GM18909 (cell line): Measurements from ENCODE around the gene WDR33.
"Not testable (repeated sequence)": the region's sequence is repeated elsewhere in the genome, so short reads cannot be mapped to it uniquely, and the experiment has no call there.

Experiments used
- ATAC-seq: cut with Tn5 transposase; IDR thresholded peaks from one replicate; pipeline ENCODE4 v1.9.1; 2021; ENCODE audit warnings: mild to moderate bottlenecking; ENCODE audit not compliant: unreplicated experiment, poor library complexity

The WDR33 gene

DNA sequence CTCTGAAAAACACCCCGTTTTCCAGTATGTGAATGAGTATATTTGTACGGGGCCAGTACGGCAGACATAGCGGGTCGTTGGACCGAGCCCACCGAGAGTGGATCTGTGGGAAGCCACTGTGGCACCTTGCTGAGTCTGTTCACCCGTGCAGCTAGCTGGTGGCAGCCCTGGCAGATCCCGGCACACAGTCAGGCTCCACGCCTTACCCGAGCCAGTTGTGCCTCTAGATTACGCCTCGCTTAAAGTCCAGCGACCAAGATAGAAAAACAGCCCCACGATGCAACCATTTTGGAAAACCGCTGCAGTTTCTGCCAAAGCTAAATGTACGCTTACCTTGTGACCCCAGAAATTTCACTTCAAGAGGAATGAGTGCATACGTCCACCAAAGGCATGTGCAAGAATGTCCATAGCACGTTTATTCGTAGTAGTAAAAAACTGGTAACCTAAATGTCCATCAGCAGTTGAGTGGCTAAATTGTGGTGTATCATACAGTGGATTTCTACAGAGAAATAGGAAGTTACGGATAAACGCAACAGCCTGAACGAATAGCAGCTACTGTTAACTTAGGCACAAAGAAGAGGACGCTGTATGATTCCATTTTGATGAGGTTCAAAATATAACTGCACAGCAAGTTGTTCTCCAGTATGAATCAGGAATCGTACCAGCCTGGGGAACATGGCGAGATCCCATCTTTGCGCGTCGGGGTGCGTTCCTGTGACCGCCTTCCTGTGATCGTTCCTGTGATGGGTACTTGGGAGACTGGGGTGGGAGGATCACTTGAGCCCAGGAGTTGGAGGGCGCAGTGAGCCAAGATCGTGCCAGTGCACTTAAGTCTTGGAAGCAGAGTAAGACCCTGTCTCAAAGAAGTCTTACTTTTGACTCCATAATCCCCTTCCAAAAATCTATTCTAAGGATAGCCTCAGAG, 688 bp upstream of the WDR33 start:
- peak; percentile 41 for ATAC-seq

GRCh38 chr2:127810156-127810618, 784 bp downstream of the WDR33 start:
- no peak for ATAC-seq

DNA sequence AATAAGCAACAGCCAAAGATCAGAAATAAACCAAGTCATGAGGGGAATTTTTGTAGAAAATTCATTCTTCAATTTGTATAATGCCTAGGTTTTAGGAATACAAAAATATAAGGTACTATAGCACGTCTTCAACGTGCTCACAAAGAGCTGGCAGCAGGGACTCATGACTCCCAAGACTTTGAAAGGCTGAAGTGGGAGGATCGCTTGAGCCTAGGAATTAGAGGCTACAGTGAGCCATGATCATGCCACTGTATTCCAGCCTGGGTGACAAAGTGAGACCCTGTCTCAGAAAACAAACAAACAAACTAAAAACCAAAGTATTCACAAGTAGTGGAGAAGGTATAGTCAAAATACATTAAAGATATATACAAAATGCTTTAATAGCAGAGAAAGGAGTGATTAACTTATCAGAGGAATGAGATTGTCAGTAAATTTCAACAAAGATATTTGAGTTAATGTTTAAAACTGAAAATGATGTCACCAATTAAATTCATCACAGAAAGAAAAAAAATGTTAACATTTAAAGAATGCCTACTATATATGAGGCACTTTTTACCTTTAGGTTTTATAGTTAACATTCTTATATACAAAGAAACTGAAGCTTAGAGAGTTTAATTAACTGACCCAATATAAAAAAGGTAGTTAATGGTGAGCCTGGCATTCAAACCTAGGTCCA, 3.2 kb downstream of the WDR33 start:
- no peak for ATAC-seq

DNA sequence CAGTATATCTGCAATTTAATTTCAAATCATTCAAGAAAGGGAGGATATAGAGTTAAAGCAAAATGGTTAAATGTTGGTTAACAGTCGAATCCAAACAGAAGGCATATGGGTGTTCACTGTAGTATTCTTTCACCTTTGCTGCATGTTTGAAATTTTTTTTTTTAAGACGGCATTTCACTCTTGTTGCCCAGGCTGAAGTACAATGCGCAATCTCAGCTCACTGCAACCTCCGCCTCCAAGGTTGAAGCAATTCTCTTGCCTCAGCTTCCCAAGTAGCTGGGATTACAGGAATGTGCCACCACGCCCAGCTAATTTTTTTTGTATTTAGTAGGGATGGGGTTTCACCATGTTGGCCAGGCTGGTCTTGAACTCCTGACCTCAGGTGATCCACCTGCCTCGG, 4.1 kb downstream of the WDR33 start:
- not testable (repeated sequence) for ATAC-seq

GRCh38 chr2:127805491-127805890, 5.5 kb downstream of the WDR33 start:
- ATAC-seq, result no peak

DNA sequence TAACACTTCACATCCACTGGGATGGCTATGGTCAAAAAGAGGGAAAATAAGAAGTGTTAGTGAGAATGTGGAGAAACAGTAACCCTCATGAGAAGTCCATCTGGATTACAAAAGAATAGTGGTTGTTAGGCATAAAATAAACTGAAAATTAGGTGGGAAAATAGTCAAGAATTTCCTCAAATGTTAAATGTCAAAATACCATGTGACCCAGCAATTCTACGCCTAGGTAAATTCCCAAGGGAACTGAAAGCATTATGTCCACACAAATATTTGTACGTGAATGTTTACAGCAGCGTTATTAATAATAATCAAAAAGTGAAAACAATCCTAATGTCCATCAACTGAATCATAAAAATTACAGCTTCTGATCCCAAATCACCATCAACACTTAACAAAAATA, 11.0 kb downstream of the WDR33 start:
- no peak for ATAC-seq

DNA sequence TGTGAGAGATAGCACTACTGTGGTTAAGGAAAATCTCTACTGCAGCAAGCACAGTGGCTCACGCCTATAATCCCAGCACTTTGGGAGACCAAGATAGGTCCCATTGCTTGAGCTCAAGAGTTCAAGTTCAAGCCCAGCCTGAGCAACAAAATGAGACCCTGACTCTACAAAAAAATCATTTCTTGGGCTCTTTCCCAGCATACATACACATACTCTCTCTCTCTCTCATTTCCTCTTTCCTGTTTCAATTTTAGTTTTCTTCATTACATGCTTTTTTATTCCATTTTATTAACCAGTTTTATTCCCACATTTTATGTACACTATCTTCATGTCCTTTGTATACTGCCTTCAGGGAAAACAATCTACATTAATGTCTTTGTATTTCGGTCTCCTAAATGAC, 14.6 kb downstream of the WDR33 start:
- ATAC-seq, result no peak

DNA sequence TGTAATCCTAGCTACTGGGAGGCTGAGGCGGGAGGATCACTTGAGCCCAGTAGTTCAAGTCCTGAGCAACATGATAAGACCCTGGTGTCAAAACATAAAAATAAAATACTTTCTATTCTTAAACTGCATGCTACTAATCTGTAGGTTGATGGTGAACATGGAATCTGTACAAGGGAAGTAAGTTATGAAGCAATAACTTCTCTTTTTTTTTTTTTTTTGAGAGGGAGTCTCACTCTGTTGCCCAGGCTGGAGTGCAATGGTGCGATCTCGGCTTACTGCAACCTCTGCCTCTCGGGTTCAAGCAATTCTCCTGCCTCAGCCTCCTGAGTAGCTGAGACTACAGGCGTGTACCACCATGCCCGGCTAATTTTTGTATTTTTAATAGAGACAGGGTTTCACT, 16.1 kb downstream of the WDR33 start:
- not testable (repeated sequence) for ATAC-seq

- ATAC-seq, result no peak
These were observed 18.2 kb downstream of the WDR33 start for GRCh38 chr2:127792805-127793204.

GRCh38 chr2:127790694-127791529, 20.1 kb downstream of the WDR33 start:
- no peak for ATAC-seq

DNA sequence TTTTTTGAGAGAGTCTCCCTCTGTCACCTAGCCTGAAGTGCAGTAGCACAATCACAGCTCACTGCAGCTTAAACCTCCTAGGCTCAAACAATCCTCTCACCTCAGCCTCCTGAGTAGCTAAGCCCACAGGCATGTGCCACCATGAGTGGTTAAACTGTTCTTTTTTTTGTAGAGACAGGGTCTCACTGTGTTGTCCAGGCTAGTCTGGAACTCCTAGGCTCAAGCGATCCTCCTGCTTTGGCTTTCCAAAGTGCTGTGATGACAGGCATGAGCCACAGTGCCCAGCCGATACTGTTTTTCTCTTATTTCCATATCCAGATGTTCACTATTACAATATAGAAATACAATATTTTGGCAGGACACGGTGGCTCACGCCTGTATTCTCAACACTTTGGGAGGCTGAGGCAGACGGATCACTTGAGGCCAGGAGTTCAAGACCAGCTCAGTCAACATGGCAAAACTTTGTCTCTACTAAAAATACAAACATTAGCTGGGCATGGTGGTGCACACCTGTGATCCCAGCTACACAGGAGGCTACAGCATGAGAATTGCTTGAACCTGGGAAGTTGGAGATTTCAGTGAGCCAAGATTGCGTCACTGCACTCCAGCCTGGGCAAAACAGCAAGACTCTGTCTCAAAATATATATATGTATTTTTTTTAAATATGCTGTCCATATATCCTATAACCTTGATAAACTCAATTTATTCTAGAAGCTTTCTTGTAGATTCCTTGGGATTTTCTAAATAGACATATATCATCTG, 24.7 kb downstream of the WDR33 start:
- ATAC-seq, result no peak

DNA sequence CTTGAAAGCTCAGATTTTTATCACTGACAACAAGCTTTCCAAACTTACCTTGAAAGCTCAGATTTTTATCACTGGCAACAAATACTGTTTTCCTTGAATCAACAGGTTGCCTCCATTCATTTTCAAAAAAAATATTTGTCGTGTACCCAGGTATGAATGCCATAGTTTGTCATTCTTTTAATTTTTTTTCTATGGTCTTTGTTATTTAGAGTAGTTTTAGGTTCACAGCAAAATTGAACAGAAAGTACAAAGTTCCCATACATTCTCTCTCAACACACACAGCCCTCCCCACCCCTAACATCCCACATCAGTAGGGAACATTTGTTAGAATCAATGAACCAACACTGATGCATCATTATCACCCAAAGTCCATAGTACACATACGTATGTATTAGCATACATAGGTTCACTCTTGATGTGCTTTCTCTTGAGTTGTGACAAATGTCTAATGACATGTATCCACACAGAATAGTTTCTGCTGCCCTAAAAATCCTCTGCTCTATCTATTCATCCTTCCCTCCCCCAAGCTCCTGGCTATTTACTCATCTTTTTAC, 25.9 kb downstream of the WDR33 start:
- no peak for ATAC-seq

DNA sequence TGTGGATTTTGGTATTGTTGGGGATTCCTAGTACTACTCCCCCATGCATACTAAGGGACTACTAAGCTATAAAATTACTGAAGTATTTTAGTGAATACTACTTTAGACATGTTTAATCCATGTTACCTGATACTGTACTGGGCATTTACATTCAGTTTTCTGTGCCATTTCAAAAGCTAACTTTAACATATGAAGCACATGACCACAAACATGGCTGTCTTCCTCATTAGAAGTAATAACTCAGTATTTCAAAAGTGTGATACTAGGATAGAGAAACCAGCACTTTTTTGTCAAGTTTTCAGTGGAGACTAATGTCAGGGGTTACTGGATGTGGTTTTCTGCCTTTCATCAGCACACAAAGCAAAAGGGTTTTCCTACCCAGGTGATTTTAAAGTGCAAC, 27.9 kb downstream of the WDR33 start:
- ATAC-seq, result no peak

GRCh38 chr2:127778850-127779249, 32.1 kb downstream of the WDR33 start:
- ATAC-seq, result no peak

- ATAC-seq, result no peak
These were observed 32.5 kb downstream of the WDR33 start for GRCh38 chr2:127778447-127778846.

GRCh38 chr2:127776122-127776780, 34.7 kb downstream of the WDR33 start:
- ATAC-seq, result no peak

GRCh38 chr2:127771756-127772155, 39.2 kb downstream of the WDR33 start:
- no peak for ATAC-seq

DNA sequence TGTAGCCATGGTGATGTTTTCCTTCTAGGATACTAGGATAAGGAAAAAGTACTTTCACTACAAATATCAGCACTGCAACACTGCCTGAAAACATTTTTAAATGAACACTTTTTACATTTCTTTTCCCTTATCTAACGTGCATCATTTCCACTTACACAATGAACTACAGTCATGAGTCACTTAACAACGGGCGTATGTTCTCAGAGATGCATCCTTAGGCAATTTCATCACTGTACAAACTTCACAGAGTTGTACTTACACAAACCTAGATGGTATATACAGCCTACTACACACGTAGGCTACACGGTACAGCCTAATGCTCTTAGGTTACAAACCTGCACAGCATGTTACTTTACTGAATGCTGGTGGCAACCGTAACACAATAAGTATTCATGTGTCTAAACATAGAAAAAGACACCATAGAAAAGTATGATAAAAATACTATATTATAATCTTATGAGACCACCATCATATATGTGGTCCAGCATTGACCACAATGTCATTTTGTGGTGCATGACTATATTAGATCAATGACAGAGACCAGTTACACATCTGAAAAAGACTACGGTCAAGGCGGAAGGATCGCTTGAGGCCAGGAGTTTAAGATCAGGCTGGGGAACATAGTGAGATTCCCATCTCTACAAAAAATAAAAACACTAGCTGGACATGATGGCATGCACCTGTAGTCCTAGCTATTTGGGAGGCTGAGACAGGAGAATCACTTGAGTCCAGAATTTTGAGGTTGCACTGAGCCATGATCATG, 39.8 kb downstream of the WDR33 start:
- ATAC-seq, result no peak
